ENCODE data around the gene CAPS2.

DNA sequence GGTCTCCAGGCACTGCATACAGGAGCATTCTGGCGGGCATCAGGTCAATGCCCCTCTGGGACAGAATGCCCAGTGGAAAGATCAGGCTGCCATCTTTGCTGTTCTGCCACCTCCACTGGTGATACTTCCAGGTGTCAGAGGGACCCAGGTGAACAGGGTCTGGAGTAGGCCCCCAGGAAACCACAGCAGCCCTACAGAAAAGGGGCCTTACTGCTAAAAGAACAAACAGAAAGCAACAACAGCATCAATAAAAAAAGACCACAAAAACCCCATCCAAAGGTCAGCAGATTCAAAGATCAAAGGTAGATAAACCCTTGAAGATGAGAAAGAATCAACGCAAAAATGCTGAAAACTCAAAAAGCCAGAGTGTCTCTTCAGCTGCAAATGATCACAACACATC is 20.3 kb upstream of the CAPS2 start:
- no peak for TF ChIP-seq POLR2A (IDR thresholded peaks at IDR 0.05; ENCODE audit: low read length)
- no peak for TF ChIP-seq GATA1 (IDR thresholded peaks at IDR 0.05; ENCODE audit: low read depth, low read length)
